ENCODE measurements around the gene KIAA1549. TPM values are rescaled to one million over a fixed set of nuclear protein-coding genes. Genes with fewer than 3 reads are reported as not detected.

Gene KIAA1549
- total RNA-seq, 1 experiment from 2014 or later = 18.7 TPM

DNA sequence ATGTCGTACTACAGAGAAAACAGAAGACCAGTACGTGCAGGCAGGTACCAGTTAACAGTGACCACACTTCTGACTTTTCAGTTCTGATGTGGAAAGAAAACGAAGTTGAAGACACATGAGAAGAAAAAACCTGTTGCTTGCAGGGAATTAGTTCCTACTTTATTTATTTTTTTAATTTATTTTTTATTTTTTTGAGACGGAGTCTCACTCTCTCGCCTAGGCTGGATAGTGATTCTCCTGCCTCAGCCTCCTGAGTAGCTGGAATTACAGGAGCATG, 109.4 kb downstream of the KIAA1549 start:
- ATAC-seq (no peak), DNase-seq (ENCODE audit: low spot score) (no peak)
- no peak overlapping the region for H3K4me3 Mint-ChIP-seq
- no peak overlapping the region for H3K27ac Mint-ChIP-seq
- no peaks in the 10 kb centered on the region for H3K27me3 Mint-ChIP-seq (ENCODE audit: low read depth)
- peaks cover 39% of the 10 kb centered on the region for H3K36me3 Mint-ChIP-seq
- H3K4me1 Mint-ChIP-seq = no peaks in the 10 kb centered on the region
- H3K9me3 Mint-ChIP-seq = no peaks in the 10 kb centered on the region
- ChIA-PET CTCF (no interaction called here), POLR2A (no interaction called here)
- no peak for TF ChIP-seq STAT6 (CRISPR knock-in tag; conservative IDR thresholded peaks at IDR 0.05; ENCODE audit: low read depth)
- TF ChIP-seq SMAD3 (CRISPR knock-in tag; IDR thresholded peaks at IDR 0.05; ENCODE audit: borderline replicate concordance) = no peak
- TF ChIP-seq FOXK1 (CRISPR knock-in tag; IDR thresholded peaks at IDR 0.05) = no peak
- no peak for TF ChIP-seq CBFB (CRISPR knock-in tag; IDR thresholded peaks at IDR 0.05; ENCODE audit: low read depth)
- TF ChIP-seq ZNF121 (CRISPR knock-in tag; IDR thresholded peaks at IDR 0.05) = no peak
- TF ChIP-seq, protein P1, sequence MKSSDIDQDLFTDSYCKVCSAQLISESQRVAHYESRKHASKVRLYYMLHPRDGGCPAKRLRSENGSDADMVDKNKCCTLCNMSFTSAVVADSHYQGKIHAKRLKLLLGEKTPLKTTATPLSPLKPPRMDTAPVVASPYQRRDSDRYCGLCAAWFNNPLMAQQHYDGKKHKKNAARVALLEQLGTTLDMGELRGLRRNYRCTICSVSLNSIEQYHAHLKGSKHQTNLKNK (CRISPR knock-in tag; IDR thresholded peaks at IDR 0.05) = no peak
- TF ChIP-seq GABPB1 (CRISPR knock-in tag; IDR thresholded peaks at IDR 0.05) = no peak

- ChIA-PET POLR2A (interaction anchor here (0.5 to 0.7 kb wide), 2 partner anchors 787 to 1455 kb away, joined by 3 read pairs; no protein-coding TSS in a partner anchor), CTCF (interaction anchor here (1.3 to 1.5 kb wide), 2 partner anchors 15 to 132 kb away, joined by 3 to 4 read pairs; no protein-coding TSS in a partner anchor)
- ATAC-seq (no peak), DNase-seq (ENCODE audit: low spot score) (no peak)
- no peaks in the 10 kb centered on the region for H3K9me3 Mint-ChIP-seq
- H3K27me3 Mint-ChIP-seq (ENCODE audit: low read depth) = no peaks in the 10 kb centered on the region
- peak overlapping the region; percentile 57 for H3K27ac Mint-ChIP-seq
- H3K4me3 Mint-ChIP-seq = no peak overlapping the region
- no peaks in the 10 kb centered on the region for H3K4me1 Mint-ChIP-seq
- peaks cover 36% of the 10 kb centered on the region for H3K36me3 Mint-ChIP-seq
- TF ChIP-seq, protein P1 (CRISPR knock-in tag; IDR thresholded peaks at IDR 0.05) = no peak
- TF ChIP-seq AR (CRISPR knock-in tag; IDR thresholded peaks at IDR 0.05) (no peak), NR2C2 (CRISPR knock-in tag; IDR thresholded peaks at IDR 0.05) (no peak), FOXP1 (CRISPR knock-in tag; IDR thresholded peaks at IDR 0.05; ENCODE audit: borderline replicate concordance) (no peak), FOXJ3 (CRISPR knock-in tag; IDR thresholded peaks at IDR 0.05; ENCODE audit: borderline replicate concordance) (no peak), ZNF396 (CRISPR knock-in tag; IDR thresholded peaks at IDR 0.05; ENCODE audit: borderline replicate concordance) (no peak), IRF2 (CRISPR knock-in tag; IDR thresholded peaks at IDR 0.05; ENCODE audit: borderline replicate concordance, low read depth) (no peak), PRRX2 (CRISPR knock-in tag; IDR thresholded peaks at IDR 0.05) (no peak), CREM (CRISPR knock-in tag; IDR thresholded peaks at IDR 0.05) (no peak), SMAD4 (CRISPR knock-in tag; IDR thresholded peaks at IDR 0.05) (no peak), ZNF423 (CRISPR knock-in tag; IDR thresholded peaks at IDR 0.05) (no peak), ZNF263 (CRISPR knock-in tag; IDR thresholded peaks at IDR 0.05; ENCODE audit: low read depth) (no peak), STAT6 (CRISPR knock-in tag; conservative IDR thresholded peaks at IDR 0.05; ENCODE audit: low read depth) (no peak), E2F5 (CRISPR knock-in tag; IDR thresholded peaks at IDR 0.05) (no peak)
- TF ChIP-seq, protein P2, sequence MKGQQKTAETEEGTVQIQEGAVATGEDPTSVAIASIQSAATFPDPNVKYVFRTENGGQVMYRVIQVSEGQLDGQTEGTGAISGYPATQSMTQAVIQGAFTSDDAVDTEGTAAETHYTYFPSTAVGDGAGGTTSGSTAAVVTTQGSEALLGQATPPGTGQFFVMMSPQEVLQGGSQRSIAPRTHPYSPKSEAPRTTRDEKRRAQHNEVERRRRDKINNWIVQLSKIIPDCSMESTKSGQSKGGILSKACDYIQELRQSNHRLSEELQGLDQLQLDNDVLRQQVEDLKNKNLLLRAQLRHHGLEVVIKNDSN (CRISPR knock-in tag; IDR thresholded peaks at IDR 0.05) = no peak
Observed at GRCh38 chr7:138871065-138871813, 110.0 kb downstream of the KIAA1549 start.

Data from WTC11 (cell line).